Activated gamma-delta T cell treated with anti-CD3 and anti-CD28 coated beads, Interleukin-2, amount 50 U/mL, for 16 hours (primary cell): Measurements from ENCODE around the gene HNRNPA2B1.
A peak's percentile ranks its signal among the peaks of the same experiment; 100 is the strongest.

ENCODE experiments used
- DNase-seq: peaks from one replicate; pipeline ENCODE4 v3.0.0-alpha.2; 2020; ENCODE audit warnings: low read depth

Gene HNRNPA2B1

DNA sequence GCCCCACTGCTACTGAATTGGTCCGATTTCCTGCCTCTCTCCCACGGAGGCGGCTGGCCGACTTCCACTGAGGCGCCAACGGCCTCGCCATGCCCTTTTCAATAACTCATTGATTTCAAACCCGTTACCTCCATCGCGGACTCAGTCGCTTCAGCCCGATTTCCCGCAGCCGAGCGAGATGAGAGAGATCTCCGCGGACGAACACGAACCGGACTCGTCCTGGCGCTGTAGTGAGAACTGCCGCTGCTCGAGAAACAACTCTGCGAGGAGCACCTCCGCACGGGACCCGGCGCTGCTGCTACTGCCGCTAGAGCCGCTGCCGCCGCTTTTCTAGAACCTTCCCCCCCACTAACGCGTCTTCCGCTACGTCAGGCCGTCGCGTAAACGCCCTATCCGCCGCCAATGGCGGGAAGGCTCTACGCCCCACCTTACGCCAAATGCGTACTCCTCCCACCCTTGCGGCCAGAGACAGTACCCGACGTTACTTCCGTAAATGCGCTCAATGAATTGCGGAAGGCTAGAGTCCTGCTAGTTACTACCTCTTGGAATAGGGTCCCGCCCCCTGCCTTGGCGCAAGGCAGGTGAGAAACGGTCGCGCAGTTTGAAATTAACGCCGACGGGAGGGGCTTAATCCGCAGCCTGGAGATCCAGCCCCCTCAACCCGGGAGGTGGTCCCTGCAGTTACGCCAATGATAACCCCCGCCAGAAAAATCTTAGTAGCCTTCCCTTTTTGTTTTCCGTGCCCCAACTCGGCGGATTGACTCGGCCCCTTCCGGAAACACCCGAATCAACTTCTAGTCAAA is at the start of gene HNRNPA2B1:
HNRNPA2B1 (minus strand) TSS at position 303 of the 803 bp plus-strand sequence; CDS start at position 134, 169 bp downstream.
- peak; percentile 97 for DNase-seq

DNA sequence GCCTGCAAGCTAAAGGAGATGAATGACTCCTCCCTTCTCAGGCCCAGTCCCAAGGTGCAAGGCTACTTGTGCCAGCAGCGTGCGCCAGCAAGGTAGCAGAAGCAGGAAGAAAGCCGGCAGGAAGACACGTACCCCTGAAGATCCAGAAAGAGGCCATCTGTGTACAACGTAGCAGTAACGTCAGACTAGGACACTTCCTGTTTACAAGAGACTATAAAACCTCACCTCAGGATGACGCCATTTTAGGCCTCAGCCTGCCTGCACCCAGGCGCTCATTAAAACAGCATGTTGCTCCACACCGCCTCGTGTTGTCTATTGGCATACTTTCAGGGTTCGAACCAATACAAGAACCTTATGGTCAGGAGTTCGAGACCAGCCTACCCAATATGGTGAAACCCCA is 49.7 kb upstream of the HNRNPA2B1 start:
- DNase-seq = no peak

DNA sequence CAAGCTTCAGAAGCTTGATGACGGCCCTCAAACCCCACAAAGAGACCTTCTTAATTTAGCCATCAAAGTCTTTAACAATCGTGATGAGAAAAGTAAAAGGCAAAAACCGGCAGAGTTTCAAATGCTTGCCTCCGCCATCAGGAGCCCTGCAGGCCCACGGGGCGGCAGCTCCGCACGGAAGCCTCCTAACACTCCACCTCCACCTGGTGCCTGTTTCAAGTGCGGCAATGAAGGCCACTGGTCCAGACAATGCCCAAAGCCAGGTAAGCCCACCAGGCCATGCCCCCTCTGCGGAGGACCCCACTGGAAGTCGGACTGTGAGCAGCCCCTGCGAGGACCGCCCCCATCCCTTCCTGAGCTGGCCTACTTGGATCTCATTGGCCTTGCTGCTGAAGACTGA is 44.6 kb upstream of the HNRNPA2B1 start:
- DNase-seq = no peak

DNA sequence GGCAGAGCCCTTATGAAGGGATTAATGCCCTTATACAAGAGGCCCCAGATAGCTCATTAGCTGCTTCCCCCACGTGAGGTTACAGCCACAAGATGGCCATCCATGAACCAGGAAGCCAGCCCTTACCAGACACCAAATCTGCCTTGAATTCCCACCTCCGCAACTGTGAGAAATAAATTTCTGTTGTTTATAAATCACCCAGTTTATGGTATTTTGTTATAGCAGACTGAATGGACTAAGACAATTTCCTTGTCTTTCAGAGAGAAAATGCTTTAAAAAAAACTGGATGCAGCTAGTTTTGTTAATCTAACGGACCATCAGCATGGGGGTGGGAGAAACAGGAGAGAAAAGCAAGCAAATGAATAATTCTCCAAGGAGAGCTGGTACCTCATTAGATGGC is 37.5 kb upstream of the HNRNPA2B1 start:
- DNase-seq = no peak

DNA sequence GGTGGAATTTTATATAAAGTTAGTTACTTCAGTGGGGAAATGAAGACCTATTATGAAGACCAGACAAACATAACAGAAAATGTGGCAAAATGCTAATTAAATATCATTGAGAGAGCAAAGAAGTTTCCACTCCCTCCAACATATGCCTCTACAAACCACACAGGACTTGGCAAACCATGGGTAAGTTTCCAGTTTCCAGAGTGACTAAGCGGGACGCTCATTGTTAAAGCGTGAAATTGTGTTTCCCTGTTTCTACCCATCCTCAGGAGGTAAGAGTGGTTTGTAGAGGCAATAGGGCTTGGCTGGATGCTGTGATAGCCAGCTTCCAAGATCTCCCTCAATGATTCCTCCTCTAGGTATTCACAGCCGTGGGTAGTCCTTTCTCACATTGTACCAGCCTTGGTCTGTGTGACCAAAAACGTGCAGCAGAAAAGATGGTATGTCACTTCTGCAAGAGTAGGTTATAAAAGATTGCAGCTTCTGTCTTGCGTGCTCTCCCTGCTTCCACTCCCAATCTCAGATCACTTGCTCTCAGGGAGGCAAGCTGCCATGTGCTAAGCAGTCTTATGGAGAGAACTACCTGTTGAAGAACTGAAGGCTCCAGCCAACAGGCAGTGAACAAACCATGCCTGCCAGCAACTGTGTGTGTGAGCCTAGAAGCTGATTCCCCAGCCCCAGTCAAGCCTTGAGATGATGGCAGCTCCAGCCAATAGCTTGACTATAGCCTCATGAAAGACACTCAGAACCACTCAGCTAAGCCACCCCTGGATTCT is 36.7 kb upstream of the HNRNPA2B1 start:
- no peak for DNase-seq

DNA sequence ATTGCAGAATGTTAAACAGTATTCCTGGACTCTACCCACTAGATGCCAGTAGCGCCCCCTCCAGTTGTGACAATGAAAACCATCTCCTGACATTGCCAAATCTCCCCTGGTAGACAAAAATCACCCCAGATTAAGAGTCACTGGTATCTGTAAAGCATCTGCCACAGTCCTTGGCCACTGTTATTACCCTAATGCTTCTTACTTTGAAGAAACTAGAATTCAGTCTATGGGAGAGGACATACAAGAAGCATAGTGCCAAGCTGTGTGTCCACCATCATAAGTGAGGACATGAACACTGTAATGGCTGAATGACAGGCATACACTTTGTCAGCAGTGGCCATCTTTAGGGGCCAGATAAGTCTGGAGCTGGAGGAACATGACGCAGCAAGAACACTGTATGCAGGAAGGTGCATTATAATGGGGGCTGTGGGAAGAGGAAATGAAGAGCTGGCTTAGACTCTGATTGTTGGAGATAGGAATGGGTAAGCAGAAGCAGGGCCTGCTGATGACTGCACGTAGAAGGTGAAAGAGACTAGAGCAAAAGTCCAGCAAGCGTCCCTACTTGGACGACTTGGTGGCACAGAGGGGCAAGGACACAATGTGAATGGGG is 33.5 kb upstream of the HNRNPA2B1 start:
- no peak for DNase-seq

DNA sequence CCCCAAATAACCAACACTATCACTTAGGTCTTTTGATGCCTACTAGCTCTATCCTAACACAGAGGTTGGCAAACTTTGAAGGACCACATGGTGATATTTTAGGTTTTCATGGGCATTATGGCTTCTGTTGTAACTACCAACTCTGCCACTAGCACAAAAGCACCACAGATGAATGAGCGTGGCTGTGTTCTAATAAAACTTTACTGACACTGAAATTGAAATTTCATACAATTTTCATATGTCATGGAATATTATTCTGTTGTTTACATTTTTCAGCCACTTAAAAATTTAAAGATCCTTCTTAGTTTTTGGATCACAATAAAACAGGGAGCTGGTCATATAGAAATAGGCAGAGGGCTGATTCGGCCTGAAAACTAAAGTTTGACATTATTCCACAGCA is 27.4 kb upstream of the HNRNPA2B1 start:
- no peak for DNase-seq

DNA sequence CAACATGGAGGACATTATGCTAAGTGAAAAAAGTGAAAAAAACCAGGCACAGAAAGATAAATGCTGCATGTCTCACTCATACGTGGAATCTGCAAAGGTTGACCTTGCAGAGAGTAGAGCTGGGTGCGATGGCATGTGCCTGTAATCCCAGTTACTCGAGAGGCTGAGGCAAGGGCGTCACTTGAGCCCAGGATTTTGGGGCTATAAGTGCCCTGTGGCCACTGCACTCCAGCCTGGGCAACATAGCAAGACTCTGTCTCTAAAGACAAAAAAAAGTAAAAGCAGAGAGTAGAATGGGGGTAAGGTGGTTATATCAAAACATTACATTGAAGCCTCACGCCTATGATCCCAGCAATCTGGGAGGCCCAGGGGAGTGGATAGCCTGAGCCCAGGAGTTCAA is 23.8 kb upstream of the HNRNPA2B1 start:
- DNase-seq = no peak

DNA sequence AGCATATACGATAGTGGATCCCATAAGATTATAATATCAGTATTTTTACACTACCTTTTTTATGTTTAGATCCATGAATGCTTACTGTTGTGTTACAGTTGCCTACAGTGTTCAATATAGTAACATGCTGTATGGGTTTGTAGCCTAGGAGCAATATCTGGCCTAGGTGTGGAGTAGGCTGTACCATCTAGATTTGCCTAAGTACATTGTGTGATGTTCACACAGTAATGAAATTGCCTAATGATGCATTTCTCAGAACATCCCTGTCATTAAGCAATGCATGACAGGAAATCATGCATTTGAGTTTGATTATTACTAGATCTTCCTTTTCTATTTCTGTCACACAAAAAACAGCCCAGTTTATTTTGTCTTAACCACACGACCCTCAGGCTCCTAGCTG is 15.5 kb upstream of the HNRNPA2B1 start:
- DNase-seq = no peak

DNA sequence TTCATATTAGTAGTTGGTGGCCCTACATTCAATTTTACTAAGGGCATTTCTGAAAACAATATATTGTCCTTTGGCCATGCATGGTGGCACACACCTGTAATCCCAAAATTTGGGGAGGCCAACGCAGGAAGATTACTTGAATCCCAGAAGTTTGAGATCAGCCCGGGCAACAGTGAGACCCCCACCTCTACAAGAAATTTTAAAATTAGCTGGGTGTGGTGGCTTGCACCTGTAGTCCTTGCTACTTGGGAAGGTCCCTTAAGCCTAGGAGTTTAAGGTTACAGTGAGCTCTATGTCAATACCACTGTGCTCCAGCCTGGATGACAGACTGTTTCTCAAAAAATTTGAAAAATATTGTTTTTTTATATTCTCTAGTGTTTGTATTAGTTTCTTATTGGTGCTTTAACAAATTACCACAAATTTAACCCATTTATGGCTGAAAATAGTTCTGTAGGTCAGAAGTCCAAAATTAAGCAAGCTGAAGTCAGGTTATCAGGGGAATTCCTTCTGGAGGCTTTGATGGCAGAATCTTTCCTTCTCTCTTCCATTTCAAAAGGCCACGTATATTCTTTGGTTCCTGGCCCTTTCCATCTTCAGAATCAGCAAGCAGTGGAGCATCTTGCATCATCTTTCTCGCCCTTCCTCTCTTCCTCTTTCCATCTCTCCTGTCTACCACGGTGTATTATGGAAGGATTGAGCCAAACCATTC is 13.4 kb upstream of the HNRNPA2B1 start:
- DNase-seq = no peak

DNA sequence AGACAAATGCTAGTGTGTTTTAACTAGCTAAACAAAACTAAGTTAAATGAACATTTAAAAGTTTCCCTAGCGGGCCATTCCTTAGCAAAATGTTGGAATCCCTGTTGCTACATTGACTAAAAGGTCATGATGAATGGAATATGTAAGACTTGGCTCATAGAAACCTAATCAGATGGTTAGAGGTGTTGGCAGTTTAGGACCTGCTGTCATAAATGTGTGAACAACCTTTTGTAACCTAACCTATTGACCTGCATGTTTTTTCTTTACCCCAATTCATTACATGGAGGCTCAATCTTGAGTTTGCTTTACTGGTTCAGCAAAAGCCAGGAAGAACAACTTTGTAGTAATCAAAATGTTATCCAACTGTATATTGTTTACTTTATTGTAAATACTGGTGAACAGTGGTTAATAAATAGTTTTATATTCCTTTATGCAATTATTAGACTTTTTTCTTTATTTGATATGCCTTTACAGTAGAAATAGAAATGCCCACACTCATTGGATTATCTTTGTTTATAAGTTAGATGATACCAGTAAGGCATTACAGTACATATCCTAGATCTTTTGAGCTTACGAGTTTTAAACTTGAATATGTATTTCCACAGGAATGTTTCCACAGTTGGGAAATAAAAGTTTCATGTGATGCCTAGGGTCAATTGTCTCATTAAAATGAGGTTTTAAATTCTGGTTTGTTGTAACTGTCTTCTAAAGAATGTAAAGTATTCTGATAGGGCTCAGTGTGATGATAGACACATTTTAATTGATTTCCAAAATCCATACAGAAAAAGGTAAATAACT is 12.6 kb upstream of the HNRNPA2B1 start:
- no peak for DNase-seq

DNA sequence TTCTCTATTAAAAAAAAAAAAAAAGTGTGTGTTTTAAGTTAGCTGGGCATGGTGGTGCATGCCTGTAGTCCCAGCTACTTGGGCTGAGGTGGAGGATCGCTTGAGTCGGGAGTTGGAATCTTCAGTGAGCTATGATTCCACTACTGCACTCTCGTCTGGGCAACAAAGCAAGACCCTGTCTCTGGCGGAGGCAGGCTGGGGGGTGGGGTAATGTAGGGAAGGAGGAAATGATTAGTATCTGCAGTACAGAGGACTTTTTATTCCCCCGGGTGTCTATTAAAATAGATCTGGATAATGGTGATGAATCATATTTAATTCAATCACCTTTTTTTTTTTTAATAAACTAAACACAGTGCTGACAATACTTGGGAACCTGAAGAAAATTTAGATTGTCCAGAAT is 7.5 kb upstream of the HNRNPA2B1 start:
- no peak for DNase-seq

DNA sequence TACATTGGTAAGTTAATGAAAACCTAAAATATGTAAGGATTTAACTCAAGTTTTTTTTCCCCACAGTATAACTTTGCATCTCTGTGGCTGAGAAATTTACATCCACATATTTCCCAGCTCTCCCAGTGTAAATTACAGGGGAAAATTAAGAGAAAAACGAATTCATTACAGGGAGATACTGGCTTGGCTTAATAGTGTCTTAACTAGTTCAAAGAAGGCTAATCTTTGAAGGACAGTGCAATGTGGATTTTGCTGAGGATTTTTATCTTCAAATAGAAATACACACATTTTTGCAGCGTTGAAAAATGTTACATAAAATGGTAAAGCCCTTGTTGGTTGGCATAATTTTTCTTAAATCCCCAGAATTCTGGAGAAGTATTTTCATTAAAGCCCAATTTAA is 2.5 kb upstream of the HNRNPA2B1 start:
- DNase-seq = no peak

DNA sequence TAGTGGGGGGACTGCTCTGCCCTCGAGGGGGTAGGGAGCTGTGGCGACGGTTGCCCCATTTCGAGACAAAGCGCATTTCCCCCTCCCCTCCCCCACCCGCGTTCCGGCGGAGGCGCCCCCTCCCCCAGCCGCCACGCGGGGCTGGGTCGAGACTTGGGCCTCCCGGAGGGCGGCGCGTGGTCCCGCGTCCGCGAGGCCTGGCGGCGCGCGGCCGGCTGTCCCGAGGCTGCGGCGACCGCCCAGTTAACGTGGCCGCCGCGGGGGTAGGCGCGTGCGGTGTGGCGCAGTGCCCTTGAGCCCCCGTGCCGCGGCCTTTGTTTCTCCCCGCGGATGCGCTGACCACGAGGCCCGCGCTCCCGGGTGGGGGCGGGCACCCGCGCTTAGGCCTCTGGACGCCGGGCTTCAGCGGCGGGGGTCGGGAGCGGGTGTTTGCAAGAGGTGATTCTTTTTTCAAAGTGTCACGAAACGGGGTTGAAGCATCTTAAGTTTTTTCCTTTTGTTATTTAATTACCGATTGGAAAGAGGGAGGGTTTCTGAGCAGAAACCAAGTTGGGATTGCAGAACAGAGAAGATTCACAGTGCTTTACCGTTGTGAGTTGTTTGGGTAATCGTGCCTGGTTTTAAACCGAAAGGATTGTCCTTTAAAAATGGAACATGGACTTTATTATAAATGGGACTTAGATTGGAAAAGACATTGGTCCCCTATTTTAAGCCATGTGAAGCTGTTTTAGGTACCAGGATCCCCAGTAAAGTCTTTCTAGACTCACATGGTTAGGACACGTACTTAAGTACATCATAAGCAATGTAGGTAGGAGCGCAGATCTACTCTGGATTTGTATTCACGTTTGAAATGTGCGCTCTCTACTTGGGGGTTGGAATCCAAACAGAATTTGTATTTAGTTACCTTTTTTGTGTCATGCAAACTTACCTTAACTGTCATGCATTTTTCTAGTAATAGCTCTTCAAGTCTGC is 1.8 kb upstream of the HNRNPA2B1 start:
- peak; percentile 46 for DNase-seq

DNA sequence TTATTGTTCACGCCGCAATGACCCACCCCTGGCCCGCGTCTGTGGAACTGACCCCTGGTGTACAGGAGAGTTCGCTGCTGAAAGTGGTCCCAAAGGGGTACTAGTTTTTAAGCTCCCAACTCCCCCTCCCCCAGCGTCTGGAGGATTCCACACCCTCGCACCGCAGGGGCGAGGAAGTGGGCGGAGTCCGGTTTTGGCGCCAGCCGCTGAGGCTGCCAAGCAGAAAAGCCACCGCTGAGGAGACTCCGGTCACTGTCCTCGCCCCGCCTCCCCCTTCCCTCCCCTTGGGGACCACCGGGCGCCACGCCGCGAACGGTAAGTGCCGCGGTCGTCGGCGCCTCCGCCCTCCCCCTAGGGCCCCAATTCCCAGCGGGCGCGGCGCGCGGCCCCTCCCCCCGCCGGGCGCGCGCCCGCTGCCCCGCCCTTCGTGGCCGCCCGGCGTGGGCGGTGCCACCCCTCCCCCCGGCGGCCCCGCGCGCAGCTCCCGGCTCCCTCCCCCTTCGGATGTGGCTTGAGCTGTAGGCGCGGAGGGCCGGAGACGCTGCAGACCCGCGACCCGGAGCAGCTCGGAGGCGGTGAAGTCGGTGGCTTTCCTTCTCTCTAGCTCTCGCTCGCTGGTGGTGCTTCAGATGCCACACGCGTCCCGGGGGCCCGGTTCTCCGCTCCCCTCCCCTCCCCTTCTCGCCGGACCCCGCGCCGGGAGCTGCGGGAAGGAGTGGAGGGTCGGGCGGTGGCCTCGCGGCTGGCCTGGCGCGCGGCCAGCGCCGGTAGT is 887 bp upstream of the HNRNPA2B1 start, which contains the start of gene CBX3:
CBX3 (plus strand) TSS at position 499 of the 772 bp plus-strand sequence. CDS start 1,254 bp downstream, outside the sequence.
- DNase-seq = peak; percentile 83

DNA sequence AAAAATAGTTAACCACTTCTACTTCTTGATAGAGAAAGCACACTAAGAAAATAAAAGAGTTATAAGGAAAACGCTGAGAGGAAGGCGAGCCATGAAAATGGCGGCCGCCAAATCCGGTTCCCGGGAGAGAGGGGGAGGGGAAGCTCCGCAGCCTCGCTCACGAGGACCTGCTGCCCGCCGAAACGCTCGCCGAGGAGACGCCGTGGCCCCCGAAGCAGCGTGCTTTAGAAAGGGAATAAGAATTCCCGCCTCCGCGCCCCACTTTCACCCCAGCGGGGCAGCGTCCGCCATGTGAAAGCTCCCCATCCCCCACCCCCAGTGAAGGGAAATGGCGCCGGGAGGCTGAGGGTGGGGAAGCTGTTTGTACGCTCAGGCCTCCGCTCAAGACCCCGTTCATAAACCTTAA is 505 bp downstream of the HNRNPA2B1 start:
- peak; percentile 70 for DNase-seq

DNA sequence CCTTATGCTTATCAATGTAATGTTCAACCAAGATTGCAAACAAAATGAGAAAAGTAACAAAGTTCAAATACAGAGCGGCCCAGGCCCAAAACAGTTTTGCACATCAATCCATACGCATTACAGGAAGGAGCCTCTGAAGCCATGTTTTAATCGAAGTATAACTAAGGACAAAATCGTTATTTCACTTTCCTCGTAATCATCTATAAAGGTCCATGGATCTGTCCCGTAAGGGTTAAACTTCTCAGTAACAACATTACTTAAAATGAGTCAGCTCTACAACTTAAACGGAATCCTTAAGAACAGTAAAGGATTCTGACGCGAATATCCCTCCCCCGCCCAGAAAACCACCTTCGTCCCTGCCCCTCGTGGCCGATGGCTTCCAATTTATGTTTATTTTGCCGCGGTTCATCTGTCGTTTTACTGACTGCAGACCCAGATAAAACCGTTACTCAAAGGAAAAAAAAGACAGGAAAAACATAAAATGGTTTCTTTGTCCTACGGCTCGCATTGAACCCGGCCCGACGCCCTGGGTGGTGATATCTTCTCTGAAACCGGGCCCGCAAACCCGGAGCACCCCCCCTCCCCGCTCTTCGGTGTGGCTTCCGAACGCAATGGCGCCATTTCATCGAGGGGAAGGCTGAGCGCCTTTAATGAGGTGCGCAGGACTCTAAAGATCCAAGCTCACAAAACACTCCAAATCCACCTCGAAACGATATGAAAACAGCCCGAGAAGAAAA is 1.1 kb downstream of the HNRNPA2B1 start:
- DNase-seq = peak; percentile 59

DNA sequence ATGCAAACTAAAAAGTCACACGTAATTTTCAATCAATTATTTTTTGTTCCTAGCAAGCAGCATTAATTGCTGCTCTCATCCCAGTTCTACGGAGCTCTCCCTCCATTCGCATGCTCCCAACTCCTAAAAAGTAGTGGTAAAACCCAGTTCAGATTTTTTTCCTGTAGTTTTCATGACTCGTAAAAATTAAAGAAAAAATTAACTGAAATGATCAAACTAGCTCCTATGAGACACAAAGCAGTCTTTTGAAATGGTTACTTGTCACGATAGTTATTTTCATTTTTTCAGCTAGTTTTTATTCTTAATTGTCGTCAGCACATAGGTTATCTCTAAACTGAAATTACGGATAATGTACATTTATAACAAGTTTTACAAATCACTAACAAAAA is 1.8 kb downstream of the HNRNPA2B1 start:
- no peak for DNase-seq
